ENCODE measurements around the gene SFI1. TPM values are rescaled to one million over a fixed set of nuclear protein-coding genes. Genes with fewer than 3 reads are reported as not detected.
"Not testable (repeated sequence)": the region's sequence is repeated elsewhere in the genome, so short reads cannot be mapped to it uniquely, and the experiment has no call there.

The SFI1 gene
- total and polyA plus RNA-seq, 11 donors = 2.2 to 18.3 (median 6.4) TPM

DNA sequence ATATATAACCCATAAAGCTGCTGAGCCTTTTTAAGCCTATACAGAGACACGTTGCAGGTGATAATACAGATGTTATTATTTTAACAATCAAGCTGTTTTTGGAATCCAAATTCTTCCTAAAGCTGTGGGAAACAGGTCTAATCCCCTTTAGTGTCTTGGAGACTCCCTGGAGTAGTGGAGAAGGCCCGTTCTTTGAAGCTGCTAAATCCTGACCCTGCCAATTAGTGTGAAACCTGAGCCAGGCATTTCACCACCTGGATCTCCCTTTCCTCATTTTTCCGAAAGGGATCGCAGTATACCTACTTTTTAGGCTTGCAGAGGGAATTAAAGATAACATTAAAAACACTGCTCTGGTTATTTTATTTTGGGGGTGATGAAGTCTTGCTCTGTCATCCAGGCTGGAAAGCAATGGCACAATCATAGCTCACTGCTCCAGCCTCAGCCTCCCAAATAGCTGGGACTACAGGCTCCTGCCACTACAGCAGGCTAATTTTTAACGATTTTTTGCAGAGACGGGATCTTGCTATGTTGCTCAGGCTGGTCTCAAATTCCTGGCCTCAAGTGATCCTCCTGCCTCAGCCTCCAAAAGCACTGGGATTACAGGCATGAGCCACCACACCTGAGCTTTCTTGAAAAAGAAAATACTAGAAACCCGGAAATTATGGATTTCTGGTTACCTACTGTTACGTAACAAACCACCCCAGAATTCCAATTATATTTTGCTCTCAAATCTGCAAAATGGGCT is 4.9 kb upstream of the SFI1 start:
- Histone ChIP-seq H3K27ac (peak overlapping the region in 11 of 12 donors; percentile 95 to 99 (median 97)), H3K4me1 (peaks cover 3 to 49% (median 29%) of the 10 kb centered on the region in 12 donors), H3K27me3 (no peaks in the 10 kb centered on the region), H3K4me3 (peak overlapping the region in 9 of 12 donors; percentile 65 to 98 (median 85)), H3K36me3 (peaks cover 0 to 20% (median 18%) of the 10 kb centered on the region in 9 donors), H3K9me3 (no peaks in the 10 kb centered on the region)
- WGBS, 4 donors = 83 to 91% (median 83%) methylated on average over 8 of the region's 8 CpGs
- TF ChIP-seq CTCF (IDR thresholded peaks at IDR 0.05) = no peak
- no peak for TF ChIP-seq POLR2A (IDR thresholded peaks at IDR 0.05)
- ATAC-seq = no peak
- DNase-seq = no peak
- intact Hi-C loops (cut with DNase I) = loop anchor here in 7 of 10 donors (5.0 to 10.0 kb wide), 6 partner anchors 141 to 887 kb away; partner anchors contain the start of genes DEPDC5 (in 1 of the 7), PATZ1 (in 1 of the 7), PRR14L (in 1 of the 7) and TCN2 (in 1 of the 7)

DNA sequence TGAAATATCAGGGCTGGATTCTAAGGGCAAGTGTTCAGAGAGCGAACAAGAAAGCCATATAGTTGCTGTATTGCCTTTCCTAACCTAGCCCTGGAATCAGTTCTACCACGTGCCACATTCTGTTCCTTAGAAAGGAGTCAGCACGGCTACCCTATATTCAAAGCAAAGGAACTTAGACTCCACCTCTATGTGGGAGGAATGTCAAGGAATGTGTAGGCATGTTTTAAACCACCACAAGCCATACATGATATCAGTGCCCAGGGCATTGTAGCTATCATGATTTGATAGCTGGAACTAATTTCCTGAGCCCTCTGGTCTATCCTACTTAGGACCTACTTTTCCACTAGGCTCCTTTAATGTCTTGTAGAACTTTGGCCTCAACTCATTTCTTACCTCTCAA is 4.2 kb upstream of the SFI1 start:
- Histone ChIP-seq H3K27me3 (no peaks in the 10 kb centered on the region), H3K9me3 (no peaks in the 10 kb centered on the region), H3K27ac (no peak overlapping the region), H3K4me3 (no peak overlapping the region), H3K36me3 (peaks cover 0 to 12% (median 11%) of the 10 kb centered on the region in 9 donors), H3K4me1 (peaks cover 3 to 54% (median 31%) of the 10 kb centered on the region in 12 donors)
- TF ChIP-seq CTCF (IDR thresholded peaks at IDR 0.05) (no peak), POLR2A (IDR thresholded peaks at IDR 0.05) (no peak)
- no peak for DNase-seq
- intact Hi-C loops (cut with DNase I) = loop anchor here in 7 of 10 donors (5.0 to 10.0 kb wide), 6 partner anchors 140 to 887 kb away; partner anchors contain the start of genes DEPDC5 (in 1 of the 7), PATZ1 (in 1 of the 7), PRR14L (in 1 of the 7) and TCN2 (in 1 of the 7)
- 82 to 92% (median 85%) methylated on average over 3 of the region's 3 CpGs for WGBS, 4 donors
- no peak for ATAC-seq

DNA sequence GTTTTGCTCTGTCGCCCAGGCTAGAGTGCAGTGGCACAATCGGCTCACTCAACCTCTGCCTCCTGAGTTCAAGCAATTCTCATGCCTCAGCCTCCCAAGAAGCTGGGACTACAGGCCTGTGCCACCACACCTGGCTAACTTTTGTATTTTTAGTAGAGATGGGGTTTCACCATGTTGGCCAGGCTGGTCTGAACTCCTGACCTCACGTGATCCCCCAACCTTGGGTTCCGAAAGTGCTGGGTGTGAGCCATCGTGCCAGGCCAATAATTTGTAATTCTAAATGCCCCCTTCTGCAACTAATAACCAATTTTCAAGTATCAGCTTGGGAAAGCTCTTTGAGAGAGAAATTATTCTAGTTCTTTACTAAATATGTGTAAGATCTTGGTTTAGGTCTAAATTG is 3.0 kb upstream of the SFI1 start:
- not testable (repeated sequence) for DNase-seq, H3K4me3 ChIP-seq, H3K36me3 ChIP-seq, H3K9me3 ChIP-seq, H3K27me3 ChIP-seq, ATAC-seq
- Histone ChIP-seq H3K4me1 (peaks cover 3 to 49% (median 24%) of the 10 kb centered on the region in 12 donors), H3K27ac (peak overlapping the region in 4 of 12 donors; percentile 25 to 58 (median 48))
- WGBS, 4 donors = 93 to 97% (median 96%) methylated on average over 5 of the region's 5 CpGs
- intact Hi-C loops (cut with DNase I) = loop anchor here in 7 of 10 donors (5.0 to 10.0 kb wide), 6 partner anchors 139 to 889 kb away; partner anchors contain the start of genes DEPDC5 (in 1 of the 7), PATZ1 (in 1 of the 7), PRR14L (in 1 of the 7) and TCN2 (in 1 of the 7)

DNA sequence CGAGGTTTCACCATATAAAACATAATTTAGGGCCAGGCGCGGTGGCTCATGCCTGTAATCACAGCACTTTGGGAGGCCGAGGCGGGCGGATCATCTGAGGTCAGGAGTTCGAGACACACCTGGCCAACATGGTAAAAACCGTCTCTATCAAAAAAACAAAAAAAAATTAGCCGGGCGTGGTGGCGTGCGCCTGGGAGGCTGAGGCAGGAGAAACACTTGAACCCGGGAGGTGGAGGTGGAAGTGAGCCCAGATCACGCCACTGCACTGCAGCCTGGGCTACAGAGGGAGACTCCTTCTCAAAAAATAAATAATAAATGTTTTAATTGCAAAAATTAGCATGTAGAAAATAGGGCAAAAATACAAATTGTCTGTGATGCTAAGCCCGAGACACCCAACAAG is 993 bp upstream of the SFI1 start:
- 79 to 83% (median 82%) methylated on average over 15 of the region's 15 CpGs for WGBS, 4 donors
- TF ChIP-seq POLR2A (IDR thresholded peaks at IDR 0.05) (no peak), CTCF (IDR thresholded peaks at IDR 0.05) (no peak)
- H3K4me3 ChIP-seq = peak overlapping the region in 10 of 12 donors; percentile 62 to 95 (median 84)
- no peaks in the 10 kb centered on the region for H3K36me3 ChIP-seq
- no peak for ATAC-seq
- H3K9me3 ChIP-seq = peaks cover 0 to 3% (median 0%) of the 10 kb centered on the region in 12 donors
- no peak for DNase-seq
- H3K27ac ChIP-seq = peak overlapping the region in 11 of 12 donors; percentile 65 to 93 (median 83)
- H3K4me1 ChIP-seq = peaks cover 3 to 36% (median 19%) of the 10 kb centered on the region in 12 donors
- intact Hi-C loops (cut with DNase I) = loop anchor here in 5 of 10 donors (5.0 to 10.0 kb wide), 8 partner anchors 98 to 891 kb away; partner anchors contain the start of genes PATZ1 (in 2 of the 5), DEPDC5 (in 1 of the 5), DRG1 (in 1 of the 5) and PRR14L (in 1 of the 5)
- no peaks in the 10 kb centered on the region for H3K27me3 ChIP-seq

All from heart left ventricle (tissue), 16 donors.